K562 (cell line): ENCODE measurements around the gene SLC34A1. TPM values are rescaled to one million over a fixed set of nuclear protein-coding genes. Genes with fewer than 3 reads are reported as not detected.
A peak's percentile ranks its signal among the peaks of the same experiment; 100 is the strongest.

Experiments used
- EP400 ChIP-seq: fragments of 450-650 bp; IDR thresholded peaks from 2 replicates; pipeline ENCODE4 v1.6.1; 2017; ENCODE audit warnings: antibody characterized with exemption, mild to moderate bottlenecking, moderate library complexity
- PHF8 ChIP-seq: fragments of 200-600 bp; sonication (generic); IDR thresholded peaks from 2 replicates; pipeline ENCODE4 v1.6.1; 2012; ENCODE audit warnings: mixed run types, mild to moderate bottlenecking, inconsistent platforms, low read length, moderate library complexity, borderline replicate concordance
- SOX6 ChIP-seq: fragments of 450-650 bp; IDR thresholded peaks from 2 replicates; pipeline ENCODE4 v1.6.1; 2014; ENCODE audit warnings: mild to moderate bottlenecking
- SRSF3 ChIP-seq: fragments of 200-400 bp; formaldehyde crosslinking; IDR thresholded peaks from 2 replicates; pipeline ENCODE4 v1.6.1; 2016; ENCODE audit warnings: mild to moderate bottlenecking, low read length, moderate library complexity; ENCODE audit not compliant: insufficient read depth
- TOE1 ChIP-seq, 2 experiments: fragments of 450-650 bp in 1 of 2; sonication (generic) in 1 of 2; formaldehyde crosslinking in 1 of 2; IDR thresholded peaks; 2 replicates each; pipeline versions ENCODE4 v1.7.1 to v1.8.0; 2016 to 2022; ENCODE audit warnings: borderline replicate concordance in 2 of 2, mild to moderate bottlenecking in 2 of 2, antibody characterized with exemption in 1 of 2, inconsistent platforms in 1 of 2, low read depth in 1 of 2, missing genetic modification reagents in 1 of 2, moderate library complexity in 1 of 2
- polyA plus RNA-seq, 8 experiments: library from polyadenylated mRNA; depleted of rRNA in 4 of 8; stranded (reverse) in 5 of 8; unstranded in 3 of 8; fragments of >200 nt; fragmentation: Nextera tagmentation in 2 of 8; fragmentation: Illumina TruSeq in 1 of 8; extraction: Ambion mirVana in 2 of 8; extraction: Trizol in 1 of 8; gene quantifications; 2 replicates each; pipeline versions ENCODE4 v1.2.1 to v1.2.3, GENCODE V29; 2011 to 2014; ENCODE audit warnings: inconsistent platforms in 1 of 8, missing spikeins in 1 of 8
- total RNA-seq, 7 experiments: library from RNA; depleted of rRNA in 6 of 7; stranded (reverse); fragments of >200 nt in 6 of 7; fragmentation: Illumina TruSeq in 2 of 7; extraction: Trizol in 2 of 7; gene quantifications; 2 replicates each; pipeline versions ENCODE4 v1.2.1 to v1.2.3, GENCODE V29; 2011 to 2021; ENCODE audit warnings: low replicate concordance in 1 of 7
- TF ChIP-seq, protein P1 (sequence below): fragments of 150-350 bp; IDR thresholded peaks from 2 replicates; pipeline ENCODE4 v1.6.1; 2014; ENCODE audit warnings: low read depth, mild to moderate bottlenecking, low read length, borderline replicate concordance
- TF ChIP-seq, protein P2 (sequence below), 2 experiments: fragments of 450-650 bp in 1 of 2; sonication (generic) in 1 of 2; formaldehyde crosslinking; conservative IDR thresholded peaks; 2 replicates each; pipeline versions ENCODE4 v1.4.0 to v1.8.1; 2020 to 2022; ENCODE audit warnings: mild to moderate bottlenecking in 1 of 2, missing genetic modification reagents in 1 of 2
- TF ChIP-seq, protein P3 (sequence below), 2 experiments: IDR thresholded peaks; 2 replicates each; pipeline ENCODE4 v1.6.1; 2012; ENCODE audit warnings: improper control_type of control experiment in 2 of 2, low read depth in 2 of 2, low read length in 2 of 2, borderline replicate concordance in 1 of 2
- TF ChIP-seq, protein P4 (sequence below): fragments of 250-450 bp; sonication (Bioruptor Pico); IDR thresholded peaks from 2 replicates; pipeline ENCODE4 v1.8.0; 2022; ENCODE audit warnings: moderate library complexity, mild to moderate bottlenecking, inconsistent platforms
- TF ChIP-seq, protein P5 (sequence below): sonication (generic); formaldehyde crosslinking; IDR thresholded peaks from 2 replicates; pipeline ENCODE4 v1.8.0; 2022; ENCODE audit warnings: missing genetic modification reagents, mild to moderate bottlenecking, borderline replicate concordance

Gene SLC34A1
- total and polyA plus RNA-seq, 9 of the 15 experiments (the other 6 are each of a cell fraction or from before 2014, with no cell fraction given), result not detected

DNA sequence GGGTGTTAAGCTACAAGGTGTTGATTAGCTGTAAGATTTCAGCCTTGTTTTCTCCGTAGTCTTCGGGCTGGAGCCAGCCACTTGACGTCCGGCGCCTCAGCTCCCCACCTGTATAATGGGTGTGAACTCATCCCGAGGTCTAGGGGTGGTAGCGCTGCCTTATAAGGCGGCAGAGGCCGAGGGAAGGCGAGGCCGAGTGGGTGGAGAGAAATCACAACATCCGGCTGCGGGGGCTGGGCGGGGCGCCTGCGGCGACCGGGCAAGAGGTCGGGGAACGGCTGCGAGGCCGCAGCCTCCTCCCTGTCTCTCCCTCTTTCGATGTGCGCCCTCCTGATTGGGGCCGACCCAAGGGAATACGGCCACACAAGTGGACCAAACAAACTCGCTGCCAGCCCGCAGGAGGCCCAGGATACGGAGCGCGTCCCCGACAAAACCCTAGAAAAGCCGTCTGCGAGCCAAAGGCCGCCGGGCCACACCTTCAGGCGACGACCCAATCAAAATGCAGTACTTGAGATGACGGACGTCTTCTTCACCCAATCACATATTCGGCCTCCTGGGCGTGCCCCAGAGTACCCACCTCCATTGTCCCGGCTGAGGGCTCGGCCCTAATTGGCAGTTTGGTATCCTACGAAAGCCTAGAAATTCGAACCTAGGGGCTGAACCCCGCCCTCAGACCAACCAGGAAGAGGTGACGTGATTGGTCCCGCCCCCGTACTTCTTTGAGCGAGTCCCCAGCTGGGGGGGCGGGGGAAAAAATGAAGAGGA lies 41.7 kb downstream of the SLC34A1 start (continued):
- TF ChIP-seq, protein P1, sequence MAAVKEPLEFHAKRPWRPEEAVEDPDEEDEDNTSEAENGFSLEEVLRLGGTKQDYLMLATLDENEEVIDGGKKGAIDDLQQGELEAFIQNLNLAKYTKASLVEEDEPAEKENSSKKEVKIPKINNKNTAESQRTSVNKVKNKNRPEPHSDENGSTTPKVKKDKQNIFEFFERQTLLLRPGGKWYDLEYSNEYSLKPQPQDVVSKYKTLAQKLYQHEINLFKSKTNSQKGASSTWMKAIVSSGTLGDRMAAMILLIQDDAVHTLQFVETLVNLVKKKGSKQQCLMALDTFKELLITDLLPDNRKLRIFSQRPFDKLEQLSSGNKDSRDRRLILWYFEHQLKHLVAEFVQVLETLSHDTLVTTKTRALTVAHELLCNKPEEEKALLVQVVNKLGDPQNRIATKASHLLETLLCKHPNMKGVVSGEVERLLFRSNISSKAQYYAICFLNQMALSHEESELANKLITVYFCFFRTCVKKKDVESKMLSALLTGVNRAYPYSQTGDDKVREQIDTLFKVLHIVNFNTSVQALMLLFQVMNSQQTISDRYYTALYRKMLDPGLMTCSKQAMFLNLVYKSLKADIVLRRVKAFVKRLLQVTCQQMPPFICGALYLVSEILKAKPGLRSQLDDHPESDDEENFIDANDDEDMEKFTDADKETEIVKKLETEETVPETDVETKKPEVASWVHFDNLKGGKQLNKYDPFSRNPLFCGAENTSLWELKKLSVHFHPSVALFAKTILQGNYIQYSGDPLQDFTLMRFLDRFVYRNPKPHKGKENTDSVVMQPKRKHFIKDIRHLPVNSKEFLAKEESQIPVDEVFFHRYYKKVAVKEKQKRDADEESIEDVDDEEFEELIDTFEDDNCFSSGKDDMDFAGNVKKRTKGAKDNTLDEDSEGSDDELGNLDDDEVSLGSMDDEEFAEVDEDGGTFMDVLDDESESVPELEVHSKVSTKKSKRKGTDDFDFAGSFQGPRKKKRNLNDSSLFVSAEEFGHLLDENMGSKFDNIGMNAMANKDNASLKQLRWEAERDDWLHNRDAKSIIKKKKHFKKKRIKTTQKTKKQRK, result peak; percentile 83; the same call in 1 of the 2 replicates
- TF ChIP-seq, protein P2, sequence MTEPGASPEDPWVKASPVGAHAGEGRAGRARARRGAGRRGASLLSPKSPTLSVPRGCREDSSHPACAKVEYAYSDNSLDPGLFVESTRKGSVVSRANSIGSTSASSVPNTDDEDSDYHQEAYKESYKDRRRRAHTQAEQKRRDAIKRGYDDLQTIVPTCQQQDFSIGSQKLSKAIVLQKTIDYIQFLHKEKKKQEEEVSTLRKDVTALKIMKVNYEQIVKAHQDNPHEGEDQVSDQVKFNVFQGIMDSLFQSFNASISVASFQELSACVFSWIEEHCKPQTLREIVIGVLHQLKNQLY (CRISPR knock-in tag; conservative IDR thresholded peaks at IDR 0.05), result no peak
- TF ChIP-seq PHF8 (peak; percentile 74; the same call in 1 of the 2 replicates), TOE1 (IDR thresholded peaks at IDR 0.05; ENCODE audit: borderline replicate concordance) (peak; percentile 71; the same call in 1 of the 2 replicates), TOE1 (CRISPR knock-in tag; IDR thresholded peaks at IDR 0.05; ENCODE audit: borderline replicate concordance, low read depth) (0 out of 2 replicates have a peak, but pooled peaks have one; percentile 30), SOX6 (peak; percentile 35; the same call in 1 of the 2 replicates), EP400 (peak; percentile 82), SRSF3 (no peak)
- TF ChIP-seq, protein P3, sequence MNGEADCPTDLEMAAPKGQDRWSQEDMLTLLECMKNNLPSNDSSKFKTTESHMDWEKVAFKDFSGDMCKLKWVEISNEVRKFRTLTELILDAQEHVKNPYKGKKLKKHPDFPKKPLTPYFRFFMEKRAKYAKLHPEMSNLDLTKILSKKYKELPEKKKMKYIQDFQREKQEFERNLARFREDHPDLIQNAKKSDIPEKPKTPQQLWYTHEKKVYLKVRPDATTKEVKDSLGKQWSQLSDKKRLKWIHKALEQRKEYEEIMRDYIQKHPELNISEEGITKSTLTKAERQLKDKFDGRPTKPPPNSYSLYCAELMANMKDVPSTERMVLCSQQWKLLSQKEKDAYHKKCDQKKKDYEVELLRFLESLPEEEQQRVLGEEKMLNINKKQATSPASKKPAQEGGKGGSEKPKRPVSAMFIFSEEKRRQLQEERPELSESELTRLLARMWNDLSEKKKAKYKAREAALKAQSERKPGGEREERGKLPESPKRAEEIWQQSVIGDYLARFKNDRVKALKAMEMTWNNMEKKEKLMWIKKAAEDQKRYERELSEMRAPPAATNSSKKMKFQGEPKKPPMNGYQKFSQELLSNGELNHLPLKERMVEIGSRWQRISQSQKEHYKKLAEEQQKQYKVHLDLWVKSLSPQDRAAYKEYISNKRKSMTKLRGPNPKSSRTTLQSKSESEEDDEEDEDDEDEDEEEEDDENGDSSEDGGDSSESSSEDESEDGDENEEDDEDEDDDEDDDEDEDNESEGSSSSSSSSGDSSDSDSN (IDR thresholded peaks at IDR 0.05; ENCODE audit: borderline replicate concordance in 1 of 2, low read depth in 2 of 2, low read length in 2 of 2), result no peak
- TF ChIP-seq, protein P4, sequence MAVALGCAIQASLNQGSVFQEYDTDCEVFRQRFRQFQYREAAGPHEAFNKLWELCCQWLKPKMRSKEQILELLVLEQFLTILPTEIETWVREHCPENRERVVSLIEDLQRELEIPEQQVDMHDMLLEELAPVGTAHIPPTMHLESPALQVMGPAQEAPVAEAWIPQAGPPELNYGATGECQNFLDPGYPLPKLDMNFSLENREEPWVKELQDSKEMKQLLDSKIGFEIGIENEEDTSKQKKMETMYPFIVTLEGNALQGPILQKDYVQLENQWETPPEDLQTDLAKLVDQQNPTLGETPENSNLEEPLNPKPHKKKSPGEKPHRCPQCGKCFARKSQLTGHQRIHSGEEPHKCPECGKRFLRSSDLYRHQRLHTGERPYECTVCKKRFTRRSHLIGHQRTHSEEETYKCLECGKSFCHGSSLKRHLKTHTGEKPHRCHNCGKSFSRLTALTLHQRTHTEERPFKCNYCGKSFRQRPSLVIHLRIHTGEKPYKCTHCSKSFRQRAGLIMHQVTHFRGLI (CRISPR knock-in tag), result no peak
- TF ChIP-seq, protein P5, sequence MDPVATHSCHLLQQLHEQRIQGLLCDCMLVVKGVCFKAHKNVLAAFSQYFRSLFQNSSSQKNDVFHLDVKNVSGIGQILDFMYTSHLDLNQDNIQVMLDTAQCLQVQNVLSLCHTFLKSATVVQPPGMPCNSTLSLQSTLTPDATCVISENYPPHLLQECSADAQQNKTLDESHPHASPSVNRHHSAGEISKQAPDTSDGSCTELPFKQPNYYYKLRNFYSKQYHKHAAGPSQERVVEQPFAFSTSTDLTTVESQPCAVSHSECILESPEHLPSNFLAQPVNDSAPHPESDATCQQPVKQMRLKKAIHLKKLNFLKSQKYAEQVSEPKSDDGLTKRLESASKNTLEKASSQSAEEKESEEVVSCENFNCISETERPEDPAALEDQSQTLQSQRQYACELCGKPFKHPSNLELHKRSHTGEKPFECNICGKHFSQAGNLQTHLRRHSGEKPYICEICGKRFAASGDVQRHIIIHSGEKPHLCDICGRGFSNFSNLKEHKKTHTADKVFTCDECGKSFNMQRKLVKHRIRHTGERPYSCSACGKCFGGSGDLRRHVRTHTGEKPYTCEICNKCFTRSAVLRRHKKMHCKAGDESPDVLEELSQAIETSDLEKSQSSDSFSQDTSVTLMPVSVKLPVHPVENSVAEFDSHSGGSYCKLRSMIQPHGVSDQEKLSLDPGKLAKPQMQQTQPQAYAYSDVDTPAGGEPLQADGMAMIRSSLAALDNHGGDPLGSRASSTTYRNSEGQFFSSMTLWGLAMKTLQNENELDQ (CRISPR knock-in tag), result 0 out of 2 replicates have a peak, but pooled peaks have one; percentile 72
